Central memory CD8-positive, alpha-beta T cell (primary cell): ENCODE results near the gene C14orf93.

Source experiments
- ATAC-seq: fragments of 150-1000 bp; cut with Tn5 transposase; replicated peaks from 2 replicates; pipeline ENCODE4 v1.10.0; 2022; ENCODE audit warnings: mild to moderate bottlenecking, moderate FRiP score, moderate number of reproducible peaks; ENCODE audit not compliant: poor library complexity, severe bottlenecking; ENCODE audit errors: extremely low read depth
- DNase-seq, 2 donors: peaks; one replicate each; pipeline ENCODE4 v3.0.0; 2021; ENCODE audit warnings: low spot score in 2 of 2
- H3K27ac Mint-ChIP-seq: one replicate; pipeline ENCODE4 v1.8.0; 2022; ENCODE audit warnings: low read depth, mild to moderate bottlenecking, moderate library complexity, mixed read lengths
- H3K27me3 Mint-ChIP-seq: one replicate; pipeline ENCODE4 v1.8.0; 2022; ENCODE audit warnings: mixed read lengths
- H3K36me3 Mint-ChIP-seq: one replicate; pipeline ENCODE4 v1.8.0; 2022; ENCODE audit warnings: mild to moderate bottlenecking, moderate library complexity, mixed read lengths; ENCODE audit not compliant: insufficient read depth
- H3K4me1 Mint-ChIP-seq: one replicate; pipeline ENCODE4 v1.8.0; 2022; ENCODE audit warnings: mixed read lengths
- H3K4me3 Mint-ChIP-seq: one replicate; pipeline ENCODE4 v1.8.0; 2022; ENCODE audit warnings: mild to moderate bottlenecking, moderate library complexity, mixed read lengths
- H3K9me3 Mint-ChIP-seq: one replicate; pipeline ENCODE4 v1.8.0; 2022; ENCODE audit warnings: mixed read lengths

C14orf93 gene

GRCh38 chr14:23009939-23010726 lies at the start of gene C14orf93:
Gene C14orf93, minus strand, starts transcription at chr14:23010143. Its CDS starts 11,120 bp downstream, at chr14:22999023.
- ATAC-seq (peak; percentile 13), DNase-seq (peak; percentile 46 to 53)
- Mint-ChIP-seq H3K4me1 (peaks cover 29% of the 10 kb centered on the region), H3K36me3 (peaks cover 16% of the 10 kb centered on the region), H3K27me3 (no peaks in the 10 kb centered on the region), H3K4me3 (peak within 1 kb of the TSS; percentile 97), H3K27ac (peak within 1 kb of the TSS; percentile 83), H3K9me3 (no peaks in the 10 kb centered on the region)

GRCh38 chr14:23058654-23059504 lies 48.9 kb upstream of the C14orf93 start:
- peak overlapping the region; percentile 83 for H3K4me3 Mint-ChIP-seq
- H3K27me3 Mint-ChIP-seq, result no peaks in the 10 kb centered on the region
- no peaks in the 10 kb centered on the region for H3K9me3 Mint-ChIP-seq
- DNase-seq (no peak), ATAC-seq (no peak)
- H3K27ac Mint-ChIP-seq, result no peak overlapping the region
- H3K4me1 Mint-ChIP-seq, result peaks cover 26% of the 10 kb centered on the region
- peaks cover 45% of the 10 kb centered on the region for H3K36me3 Mint-ChIP-seq

GRCh38 chr14:23057757-23058653 lies 48.1 kb upstream of the C14orf93 start:
- H3K36me3 Mint-ChIP-seq, result peaks cover 40% of the 10 kb centered on the region

GRCh38 chr14:23056956-23057756 lies 47.2 kb upstream of the C14orf93 start, which contains the start of gene CDH24:
Gene CDH24, minus strand, starts transcription at chr14:23057520. Its CDS starts 1,787 bp downstream, at chr14:23055733.
- peak within 1 kb of the TSS; percentile 78 for H3K27ac Mint-ChIP-seq
- H3K9me3 Mint-ChIP-seq, result no peaks in the 10 kb centered on the region
- peak within 1 kb of the TSS; percentile 83 for H3K4me3 Mint-ChIP-seq
- DNase-seq (peak; percentile 34 to 39), ATAC-seq (peak; percentile 61)
- H3K27me3 Mint-ChIP-seq, result no peaks in the 10 kb centered on the region
- H3K4me1 Mint-ChIP-seq, result peaks cover 21% of the 10 kb centered on the region
- peaks cover 32% of the 10 kb centered on the region for H3K36me3 Mint-ChIP-seq

More at GRCh38 chr14:23057757-23058653, 48.1 kb upstream of the C14orf93 start:
- peak; percentile 77 to 85 for DNase-seq
- Mint-ChIP-seq H3K9me3 (no peaks in the 10 kb centered on the region), H3K4me3 (peak overlapping the region; percentile 83), H3K27ac (peak overlapping the region; percentile 49), H3K4me1 (peaks cover 21% of the 10 kb centered on the region), H3K27me3 (no peaks in the 10 kb centered on the region)
- ATAC-seq, result peak; percentile 81

- H3K4me3 Mint-ChIP-seq, result peak overlapping the region; percentile 83
- H3K27ac Mint-ChIP-seq, result peak overlapping the region; percentile 78
- H3K9me3 Mint-ChIP-seq, result no peaks in the 10 kb centered on the region
These were observed 46.4 kb upstream of the C14orf93 start for GRCh38 chr14:23056145-23056955.

GRCh38 chr14:23055621-23056144 lies 45.7 kb upstream of the C14orf93 start:
- H3K4me3 Mint-ChIP-seq, result peak overlapping the region; percentile 83
- no peak for DNase-seq
- peak overlapping the region; percentile 78 for H3K27ac Mint-ChIP-seq
- no peaks in the 10 kb centered on the region for H3K9me3 Mint-ChIP-seq
- H3K27me3 Mint-ChIP-seq, result no peaks in the 10 kb centered on the region
- H3K4me1 Mint-ChIP-seq, result peaks cover 21% of the 10 kb centered on the region
- no peak for ATAC-seq
- peaks cover 21% of the 10 kb centered on the region for H3K36me3 Mint-ChIP-seq

More at GRCh38 chr14:23056145-23056955, 46.4 kb upstream of the C14orf93 start:
- DNase-seq (peak; percentile 44 to 58), ATAC-seq (peak; percentile 59)
- H3K36me3 Mint-ChIP-seq, result peaks cover 27% of the 10 kb centered on the region
- H3K27me3 Mint-ChIP-seq, result no peaks in the 10 kb centered on the region
- H3K4me1 Mint-ChIP-seq, result peaks cover 21% of the 10 kb centered on the region

GRCh38 chr14:23055147-23055550 lies 45.2 kb upstream of the C14orf93 start:
- peaks cover 17% of the 10 kb centered on the region for H3K36me3 Mint-ChIP-seq
- DNase-seq (no peak), ATAC-seq (no peak)
- no peak overlapping the region for H3K27ac Mint-ChIP-seq
- no peaks in the 10 kb centered on the region for H3K27me3 Mint-ChIP-seq
- H3K4me3 Mint-ChIP-seq, result no peak overlapping the region
- H3K4me1 Mint-ChIP-seq, result peaks cover 21% of the 10 kb centered on the region
- no peaks in the 10 kb centered on the region for H3K9me3 Mint-ChIP-seq

GRCh38 chr14:23054000-23054811 lies 44.3 kb upstream of the C14orf93 start:
- no peak overlapping the region for H3K27ac Mint-ChIP-seq
- H3K4me3 Mint-ChIP-seq, result no peak overlapping the region
- no peaks in the 10 kb centered on the region for H3K27me3 Mint-ChIP-seq
- ATAC-seq (no peak), DNase-seq (no peak)
- peaks cover 21% of the 10 kb centered on the region for H3K4me1 Mint-ChIP-seq
- peaks cover 12% of the 10 kb centered on the region for H3K36me3 Mint-ChIP-seq
- H3K9me3 Mint-ChIP-seq, result no peaks in the 10 kb centered on the region

- no peak for ATAC-seq
- peaks cover 21% of the 10 kb centered on the region for H3K4me1 Mint-ChIP-seq
- no peak overlapping the region for H3K27ac Mint-ChIP-seq
- peaks cover 7% of the 10 kb centered on the region for H3K36me3 Mint-ChIP-seq
- DNase-seq, result no peak
- H3K4me3 Mint-ChIP-seq, result no peak overlapping the region
- no peaks in the 10 kb centered on the region for H3K9me3 Mint-ChIP-seq
- no peaks in the 10 kb centered on the region for H3K27me3 Mint-ChIP-seq
These were observed 43.5 kb upstream of the C14orf93 start for GRCh38 chr14:23053426-23053825.

GRCh38 chr14:23052671-23053070 lies 42.7 kb upstream of the C14orf93 start:
- no peak for DNase-seq
- Mint-ChIP-seq H3K36me3 (peaks cover 1% of the 10 kb centered on the region), H3K27me3 (no peaks in the 10 kb centered on the region), H3K27ac (no peak overlapping the region), H3K9me3 (no peaks in the 10 kb centered on the region), H3K4me1 (peaks cover 15% of the 10 kb centered on the region), H3K4me3 (no peak overlapping the region)
- no peak for ATAC-seq
